Activated T-cell treated with anti-CD3 and anti-CD28 coated beads for 24 hours (primary cell): ENCODE results near the gene JARID2.
"Not testable (repeated sequence)": the region's sequence is repeated elsewhere in the genome, so short reads cannot be mapped to it uniquely, and the experiment has no call there.

Source experiments
- DNase-seq: peaks from one replicate; pipeline ENCODE4 v3.0.0-alpha.2; 2020; ENCODE audit warnings: low read depth

The JARID2 gene

GRCh38 chr6:15309611-15310283, 63.9 kb downstream of the JARID2 start:
- DNase-seq, result no peak

- no peak for DNase-seq
These were observed 64.8 kb downstream of the JARID2 start for GRCh38 chr6:15310680-15311079.

GRCh38 chr6:15312500-15312899, 66.6 kb downstream of the JARID2 start:
- no peak for DNase-seq

GRCh38 chr6:15313367-15313766, 67.5 kb downstream of the JARID2 start:
- no peak for DNase-seq

- no peak for DNase-seq
These were observed 70.9 kb downstream of the JARID2 start for GRCh38 chr6:15316754-15317153.

- DNase-seq, result no peak
These were observed 71.4 kb downstream of the JARID2 start for GRCh38 chr6:15317251-15317650.

GRCh38 chr6:15317934-15318902, 72.3 kb downstream of the JARID2 start:
- no peak for DNase-seq

GRCh38 chr6:15319677-15320076, 73.8 kb downstream of the JARID2 start:
- DNase-seq, result no peak

GRCh38 chr6:15320693-15321092, 74.8 kb downstream of the JARID2 start:
- no peak for DNase-seq

- no peak for DNase-seq
These were observed 76.3 kb downstream of the JARID2 start for GRCh38 chr6:15322184-15322583.

- DNase-seq, result no peak
These were observed 77.1 kb downstream of the JARID2 start for GRCh38 chr6:15322781-15323536.

GRCh38 chr6:15323611-15324010, 77.7 kb downstream of the JARID2 start:
- not testable (repeated sequence) for DNase-seq

- no peak for DNase-seq
These were observed 78.6 kb downstream of the JARID2 start for GRCh38 chr6:15324427-15324985.

GRCh38 chr6:15325540-15325955, 79.7 kb downstream of the JARID2 start:
- DNase-seq, result no peak

- no peak for DNase-seq
These were observed 80.3 kb downstream of the JARID2 start for GRCh38 chr6:15326067-15326614.

- peak; percentile 37 for DNase-seq
These were observed 81.4 kb downstream of the JARID2 start for GRCh38 chr6:15327271-15327670.

GRCh38 chr6:15329197-15329671, 83.4 kb downstream of the JARID2 start:
- DNase-seq, result no peak

- DNase-seq, result no peak
These were observed 84.5 kb downstream of the JARID2 start for GRCh38 chr6:15330174-15330944.

- no peak for DNase-seq
These were observed 85.3 kb downstream of the JARID2 start for GRCh38 chr6:15331143-15331542.

- DNase-seq, result no peak
These were observed 85.9 kb downstream of the JARID2 start for GRCh38 chr6:15331629-15332251.
